ENCODE results near the gene GNAI1. TPM values are rescaled to one million over a fixed set of nuclear protein-coding genes. Genes with fewer than 3 reads are reported as not detected.

GNAI1 gene
- total RNA-seq, 1 experiment from 2014 or later, result 85.0 TPM

GRCh38 chr7:80208700-80209099 lies 74.1 kb downstream of the GNAI1 start:
- no peak for DNase-seq (ENCODE audit: low spot score)

GRCh38 chr7:80210400-80210799 lies 75.8 kb downstream of the GNAI1 start:
- DNase-seq (ENCODE audit: low spot score), result no peak

GRCh38 chr7:80213814-80214213 lies 79.2 kb downstream of the GNAI1 start:
- DNase-seq (ENCODE audit: low spot score), result no peak

- DNase-seq (ENCODE audit: low spot score), result no peak
Observed at GRCh38 chr7:80215734-80216133, 81.1 kb downstream of the GNAI1 start.

- no peak for DNase-seq (ENCODE audit: low spot score)
Observed at GRCh38 chr7:80216996-80217842, 82.6 kb downstream of the GNAI1 start.

GRCh38 chr7:80218723-80219122 lies 84.1 kb downstream of the GNAI1 start:
- peak; percentile 33 for DNase-seq (ENCODE audit: low spot score)

GRCh38 chr7:80220022-80220634 lies 85.5 kb downstream of the GNAI1 start:
- no peak for DNase-seq (ENCODE audit: low spot score)

- no peak for DNase-seq (ENCODE audit: low spot score)
Observed at GRCh38 chr7:80224415-80224814, 89.8 kb downstream of the GNAI1 start.

- DNase-seq (ENCODE audit: low spot score), result no peak
Observed at GRCh38 chr7:80225361-80225760, 90.7 kb downstream of the GNAI1 start.

GRCh38 chr7:80226629-80227028 lies 92.0 kb downstream of the GNAI1 start:
- no peak for DNase-seq (ENCODE audit: low spot score)

- no peak for DNase-seq (ENCODE audit: low spot score)
Observed at GRCh38 chr7:80230327-80230726, 95.7 kb downstream of the GNAI1 start.

GRCh38 chr7:80231707-80232106 lies 97.1 kb downstream of the GNAI1 start:
- DNase-seq (ENCODE audit: low spot score), result no peak

GRCh38 chr7:80232979-80233724 lies 98.5 kb downstream of the GNAI1 start:
- no peak for DNase-seq (ENCODE audit: low spot score)

- no peak for DNase-seq (ENCODE audit: low spot score)
Observed at GRCh38 chr7:80235334-80235733, 100.7 kb downstream of the GNAI1 start.

GRCh38 chr7:80236681-80237080 lies 102.0 kb downstream of the GNAI1 start:
- DNase-seq (ENCODE audit: low spot score), result no peak

- DNase-seq (ENCODE audit: low spot score), result no peak
Observed at GRCh38 chr7:80240265-80241025, 105.8 kb downstream of the GNAI1 start.

GRCh38 chr7:80241671-80242070 lies 107.0 kb downstream of the GNAI1 start:
- no peak for DNase-seq (ENCODE audit: low spot score)

- DNase-seq (ENCODE audit: low spot score), result no peak
Observed at GRCh38 chr7:80243425-80243824, 108.8 kb downstream of the GNAI1 start.

GRCh38 chr7:80244206-80244916 lies 109.7 kb downstream of the GNAI1 start:
- DNase-seq (ENCODE audit: low spot score), result no peak

GRCh38 chr7:80247144-80247543 lies 112.5 kb downstream of the GNAI1 start:
- no peak for DNase-seq (ENCODE audit: low spot score)

- DNase-seq (ENCODE audit: low spot score), result no peak
Observed at GRCh38 chr7:80247891-80248290, 113.3 kb downstream of the GNAI1 start.
